HG03342 (cell line): ENCODE results near the gene FBXL4.

Experiments used
- ATAC-seq: cut with Tn5 transposase; IDR thresholded peaks from one replicate; pipeline ENCODE4 v1.9.1; 2021; ENCODE audit warnings: mild to moderate bottlenecking, moderate library complexity; ENCODE audit not compliant: unreplicated experiment

The FBXL4 gene

DNA sequence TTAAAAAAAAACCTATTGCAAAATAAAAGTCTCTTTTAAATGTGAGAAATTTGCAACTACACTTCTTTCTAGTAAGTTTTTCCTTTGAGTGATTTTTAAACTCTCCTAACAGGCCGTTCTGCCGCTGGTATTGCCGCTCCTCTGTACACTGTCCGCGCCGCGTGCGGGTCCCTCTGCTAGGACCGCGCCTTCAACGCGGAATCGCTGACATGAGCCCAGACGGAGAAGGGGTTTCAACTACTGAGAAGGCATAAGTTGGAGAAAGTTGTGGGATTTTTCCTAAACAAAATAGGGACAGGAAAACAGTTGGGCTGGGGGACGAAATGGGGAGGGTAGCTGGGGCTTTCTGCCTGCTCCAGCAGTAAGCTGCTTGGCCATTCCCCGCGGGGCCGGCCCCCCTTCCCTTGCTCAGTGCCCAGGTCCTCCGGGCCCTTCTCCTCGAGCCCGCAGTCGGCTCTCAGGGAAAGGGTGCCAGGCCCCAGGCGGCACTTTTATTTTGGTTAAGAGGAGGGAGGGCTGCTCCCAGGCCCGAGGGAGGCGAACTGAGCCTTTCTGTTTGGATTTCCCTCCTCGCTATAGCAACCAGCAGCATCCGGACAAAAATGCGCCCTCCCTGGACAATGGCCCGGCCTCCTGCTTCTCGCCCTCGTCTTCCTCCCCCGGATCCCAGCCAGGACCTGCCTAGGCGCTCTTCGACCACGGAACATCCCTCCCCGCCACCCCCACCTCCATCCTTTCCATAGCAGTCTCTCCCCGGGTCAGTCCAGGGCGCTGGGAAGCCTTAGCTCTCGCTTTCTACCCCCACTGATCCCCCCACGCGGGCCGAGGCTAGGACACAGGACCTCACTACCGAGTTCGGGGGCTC lies 120.2 kb downstream of the FBXL4 start:
- no peak for ATAC-seq

DNA sequence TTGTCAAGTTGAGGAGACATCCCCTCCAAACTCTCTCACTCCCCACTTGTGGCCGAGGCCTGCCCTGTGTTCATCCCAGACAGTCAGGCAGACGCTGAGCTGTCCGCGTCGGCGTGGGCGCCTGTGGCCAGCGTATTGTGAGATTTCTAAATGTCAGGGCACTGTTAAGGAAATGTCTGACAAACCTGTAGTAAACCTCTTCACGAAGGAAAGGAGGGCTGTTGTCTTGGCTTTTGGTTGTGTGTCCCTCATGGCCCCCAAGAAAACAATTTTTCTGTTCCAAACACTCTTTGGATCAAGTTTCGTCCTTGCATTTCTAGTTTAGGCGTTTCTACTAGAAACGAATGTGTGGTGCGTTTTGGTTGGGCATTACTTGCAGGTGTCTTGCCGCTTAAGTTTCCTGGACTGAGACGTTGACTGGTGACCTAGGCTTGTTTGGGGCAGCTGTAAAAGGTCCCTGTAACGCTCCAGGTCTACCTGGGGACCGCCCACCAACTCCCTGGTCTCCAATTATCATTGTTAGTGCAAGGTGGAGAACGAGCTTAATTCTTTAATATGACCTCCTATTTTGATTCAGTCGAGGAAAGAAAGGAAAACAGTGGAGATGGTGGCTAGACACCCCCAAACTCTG lies 122.0 kb downstream of the FBXL4 start:
- no peak for ATAC-seq

DNA sequence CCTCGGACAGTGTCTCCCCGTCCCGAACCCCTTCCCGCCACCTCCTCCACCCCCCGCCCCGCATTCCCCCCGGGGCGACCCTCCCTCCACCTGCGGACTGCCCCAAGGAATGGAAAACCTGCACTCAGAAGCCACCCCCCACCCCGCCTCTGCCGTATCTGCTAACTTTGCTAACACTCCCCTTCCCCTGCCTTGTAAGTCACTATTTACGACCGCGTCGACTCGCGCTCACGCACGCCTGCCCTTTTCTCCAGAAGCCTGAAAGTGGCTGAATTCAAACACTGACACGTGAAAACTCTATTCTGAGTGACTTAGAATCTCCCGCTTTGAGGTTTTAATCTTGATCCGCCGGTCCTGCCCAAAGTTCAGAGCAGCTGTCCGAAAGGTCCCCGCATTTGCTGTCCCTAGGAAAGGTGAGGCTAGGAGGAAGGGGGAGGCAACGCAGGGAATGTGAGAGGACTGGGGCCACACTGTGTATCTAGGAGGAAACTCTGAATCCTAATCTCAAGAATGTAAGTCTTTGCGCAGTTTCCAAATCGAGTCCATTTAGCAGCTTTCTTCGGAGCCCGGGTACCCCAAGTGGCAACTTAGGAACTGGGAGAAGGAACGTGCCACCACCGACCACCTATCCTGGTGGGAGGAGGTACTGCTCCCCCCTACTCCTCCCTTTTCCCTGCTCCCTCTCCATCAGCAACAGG lies 122.7 kb downstream of the FBXL4 start:
- no peak for ATAC-seq

DNA sequence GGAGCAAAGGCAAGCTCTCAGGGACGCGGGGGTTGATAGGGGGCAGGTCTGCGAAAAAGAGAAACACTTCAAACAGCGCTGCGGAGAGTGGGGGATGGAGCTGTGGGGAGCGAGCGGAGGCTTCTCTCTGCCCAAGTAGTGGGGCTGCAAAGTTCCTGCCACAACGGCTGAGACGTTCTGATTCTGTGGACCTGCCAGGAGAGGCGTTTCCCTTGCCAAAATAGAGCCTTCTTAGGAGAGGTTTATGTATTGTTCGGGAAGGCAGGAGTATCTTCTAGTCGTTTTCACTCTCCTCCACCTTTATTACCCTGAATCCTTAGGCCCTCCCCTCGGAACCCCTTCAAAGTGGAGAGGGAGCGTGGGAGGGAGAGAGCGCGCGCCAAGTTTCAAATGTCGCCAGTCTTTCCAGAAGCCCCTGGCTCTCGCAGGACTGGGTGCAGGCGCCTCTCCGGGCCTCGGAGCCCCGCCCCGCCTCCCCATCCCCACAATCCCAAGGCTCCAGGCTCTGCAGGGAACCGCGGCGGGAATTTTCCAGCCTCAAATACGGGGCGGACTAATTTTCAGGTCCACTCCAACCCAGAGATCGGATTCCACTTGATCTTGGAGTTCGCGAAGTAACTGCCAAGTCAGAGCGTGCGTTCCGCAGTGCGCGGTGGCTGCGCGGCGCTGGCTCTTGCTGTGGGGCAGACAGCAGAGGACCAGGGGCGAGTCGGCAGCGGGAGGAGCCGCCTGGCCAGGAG lies 123.4 kb downstream of the FBXL4 start:
- no peak for ATAC-seq

DNA sequence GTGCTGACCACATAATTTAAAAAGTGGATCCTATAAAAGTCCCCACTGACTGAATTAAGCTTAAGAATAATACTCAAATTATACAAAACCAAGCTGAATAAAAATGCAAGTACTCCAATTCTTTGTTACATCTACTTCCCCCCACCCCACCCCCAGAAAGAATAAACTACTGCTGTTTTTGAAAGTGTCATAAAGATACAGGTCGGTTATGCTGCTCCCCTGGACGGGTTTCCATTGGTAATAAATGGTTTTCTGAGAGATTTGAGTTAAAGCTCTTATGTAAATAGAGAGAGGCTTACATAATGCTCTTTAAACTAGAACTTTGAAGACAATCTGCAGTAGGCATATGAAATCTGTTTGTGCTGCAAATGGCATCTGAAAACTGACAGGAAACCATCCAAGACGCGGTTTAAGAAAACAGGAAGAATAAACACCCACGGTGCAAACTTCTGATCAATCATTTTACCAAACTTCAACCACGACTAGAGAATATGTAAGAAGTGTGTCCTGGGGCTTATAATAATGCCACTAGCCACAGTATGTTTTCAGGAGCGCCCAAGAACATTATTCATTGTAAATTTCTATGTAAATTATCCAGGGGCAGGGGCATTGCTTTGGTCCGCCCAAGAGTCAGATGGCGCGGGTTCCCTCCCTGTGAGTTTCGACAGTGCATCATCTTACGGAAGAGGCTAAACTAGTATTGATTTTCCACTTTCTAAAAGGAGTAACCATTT lies 124.2 kb downstream of the FBXL4 start:
- no peak for ATAC-seq

DNA sequence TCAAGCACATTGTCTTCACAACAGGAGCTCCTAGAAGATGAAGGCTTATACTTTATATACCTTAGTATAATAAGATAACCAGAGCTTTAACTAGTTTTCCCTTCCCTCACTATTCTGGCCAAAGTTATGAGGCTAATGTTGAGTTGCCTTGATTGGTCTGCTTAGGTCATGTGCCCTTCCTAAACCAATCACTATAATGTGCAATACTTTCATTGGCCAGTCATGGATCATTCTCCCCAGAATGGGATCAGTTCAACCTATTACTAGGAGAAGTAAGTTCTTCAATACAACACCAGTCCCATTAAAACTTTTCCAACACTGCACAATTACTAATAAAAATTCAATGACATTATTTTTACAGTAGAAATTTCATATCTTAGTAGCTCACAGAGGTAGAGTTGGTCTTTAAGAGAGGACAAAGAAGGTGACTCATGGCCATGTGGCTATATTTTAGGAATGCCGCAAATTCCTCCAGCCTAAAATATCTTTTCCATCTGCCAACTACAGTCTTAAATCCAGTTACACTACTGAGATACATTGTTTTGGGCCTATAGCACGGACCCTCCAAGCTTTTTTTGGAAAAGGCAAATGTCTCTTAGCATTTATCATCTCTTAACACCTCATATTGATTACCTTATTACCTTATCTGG lies 125.9 kb downstream of the FBXL4 start:
- ATAC-seq = no peak
